Calu3 (cell line): ENCODE data around the gene PKIB. TPM values are rescaled to one million over a fixed set of nuclear protein-coding genes. Genes with fewer than 3 reads are reported as not detected.

ENCODE experiments used
- BruUV-seq: library from RNA; stranded (reverse); fragments of 400-500 nt; replicated peaks from 2 replicates; lab custom pipeline; 2021; lab: Mats Ljungman, UMichigan
- CTCF ChIA-PET: fragments of 300-600 bp; sonication (Branson Sonifier 250); formaldehyde crosslinking; loops from one replicate; lab custom pipeline; 2022; ENCODE audit warnings: antibody characterized with exemption; lab: Charles Lee
- DNase-seq: peaks from one replicate; pipeline ENCODE4 v3.0.0; 2022
- H3K27ac Mint-ChIP-seq: one replicate; pipeline ENCODE4 v1.8.0; 2022; ENCODE audit warnings: mixed read lengths; ENCODE audit not compliant: unreplicated experiment
- H3K27me3 Mint-ChIP-seq: one replicate; pipeline ENCODE4 v1.8.0; 2022; ENCODE audit warnings: mixed read lengths; ENCODE audit not compliant: unreplicated experiment
- H3K36me3 Mint-ChIP-seq: one replicate; pipeline ENCODE4 v1.8.0; 2022; ENCODE audit warnings: mild to moderate bottlenecking, moderate library complexity, mixed read lengths; ENCODE audit not compliant: insufficient read depth, unreplicated experiment
- H3K4me1 Mint-ChIP-seq: one replicate; pipeline ENCODE4 v1.8.0; 2022; ENCODE audit warnings: mild to moderate bottlenecking, low read depth, mixed read lengths; ENCODE audit not compliant: unreplicated experiment
- H3K4me3 Mint-ChIP-seq: one replicate; pipeline ENCODE4 v1.8.0; 2022; ENCODE audit warnings: mild to moderate bottlenecking, low read depth, moderate library complexity, mixed read lengths; ENCODE audit not compliant: unreplicated experiment
- H3K9me3 Mint-ChIP-seq: one replicate; pipeline ENCODE4 v1.8.0; 2022; ENCODE audit warnings: low read depth, mixed read lengths; ENCODE audit not compliant: unreplicated experiment
- intact Hi-C: fragments of 100-400 bp; cut with micrococcal nuclease; formaldehyde crosslinking; loops from one replicate; pipeline ENCODE4 v1.10.0; 2022; ENCODE audit not compliant: unreplicated experiment
- total RNA-seq: library from RNA; stranded (reverse); gene quantifications from 2 replicates; pipeline ENCODE4 v1.2.3, GENCODE V29; 2022
- TF ChIP-seq, protein P1 (sequence below): fragments of 200-600 bp; IDR thresholded peaks from one replicate; pipeline ENCODE4 v1.8.0; 2022; ENCODE audit warnings: antibody characterized with exemption; ENCODE audit not compliant: unreplicated experiment

Gene PKIB
- total RNA-seq, 1 experiment from 2014 or later: 17.2 TPM

DNA sequence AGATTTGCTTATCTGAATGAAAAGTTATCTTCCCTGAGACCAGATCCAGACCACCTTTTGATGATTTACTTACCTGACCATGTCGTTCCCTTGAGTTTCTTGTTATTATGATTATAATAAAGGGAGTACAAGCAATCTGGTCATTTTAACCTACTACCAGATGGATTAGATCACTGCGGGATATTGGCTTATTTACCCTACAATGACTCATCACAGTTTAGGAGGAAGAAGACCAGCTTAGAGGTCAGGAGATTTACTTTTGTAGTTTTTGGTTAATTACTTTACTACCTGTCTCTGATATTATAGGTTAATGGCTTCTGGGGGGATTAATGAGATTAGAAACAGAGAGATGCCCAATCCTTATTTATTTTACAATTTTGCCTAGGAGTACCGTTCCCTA lies 10.7 kb downstream of the PKIB start:
- TF ChIP-seq, protein P1, sequence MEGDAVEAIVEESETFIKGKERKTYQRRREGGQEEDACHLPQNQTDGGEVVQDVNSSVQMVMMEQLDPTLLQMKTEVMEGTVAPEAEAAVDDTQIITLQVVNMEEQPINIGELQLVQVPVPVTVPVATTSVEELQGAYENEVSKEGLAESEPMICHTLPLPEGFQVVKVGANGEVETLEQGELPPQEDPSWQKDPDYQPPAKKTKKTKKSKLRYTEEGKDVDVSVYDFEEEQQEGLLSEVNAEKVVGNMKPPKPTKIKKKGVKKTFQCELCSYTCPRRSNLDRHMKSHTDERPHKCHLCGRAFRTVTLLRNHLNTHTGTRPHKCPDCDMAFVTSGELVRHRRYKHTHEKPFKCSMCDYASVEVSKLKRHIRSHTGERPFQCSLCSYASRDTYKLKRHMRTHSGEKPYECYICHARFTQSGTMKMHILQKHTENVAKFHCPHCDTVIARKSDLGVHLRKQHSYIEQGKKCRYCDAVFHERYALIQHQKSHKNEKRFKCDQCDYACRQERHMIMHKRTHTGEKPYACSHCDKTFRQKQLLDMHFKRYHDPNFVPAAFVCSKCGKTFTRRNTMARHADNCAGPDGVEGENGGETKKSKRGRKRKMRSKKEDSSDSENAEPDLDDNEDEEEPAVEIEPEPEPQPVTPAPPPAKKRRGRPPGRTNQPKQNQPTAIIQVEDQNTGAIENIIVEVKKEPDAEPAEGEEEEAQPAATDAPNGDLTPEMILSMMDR: no peak
- Mint-ChIP-seq H3K4me3 (no peak overlapping the region), H3K36me3 (no peaks in the 10 kb centered on the region), H3K27ac (peak overlapping the region; percentile 24), H3K27me3 (no peaks in the 10 kb centered on the region), H3K4me1 (peaks cover 31% of the 10 kb centered on the region), H3K9me3 (peaks cover 3% of the 10 kb centered on the region)
- CTCF ChIA-PET: interaction anchor here (0.7 kb wide), 1 partner anchor 1674 kb away, joined by 3 read pairs; no protein-coding TSS in a partner anchor
- no peak for DNase-seq
- no TSS peak for BruUV-seq
- intact Hi-C loops: loop anchor here (1.0 kb wide), 2 partner anchors 11 to 75 kb away; partner anchors contain the start of gene PKIB

DNA sequence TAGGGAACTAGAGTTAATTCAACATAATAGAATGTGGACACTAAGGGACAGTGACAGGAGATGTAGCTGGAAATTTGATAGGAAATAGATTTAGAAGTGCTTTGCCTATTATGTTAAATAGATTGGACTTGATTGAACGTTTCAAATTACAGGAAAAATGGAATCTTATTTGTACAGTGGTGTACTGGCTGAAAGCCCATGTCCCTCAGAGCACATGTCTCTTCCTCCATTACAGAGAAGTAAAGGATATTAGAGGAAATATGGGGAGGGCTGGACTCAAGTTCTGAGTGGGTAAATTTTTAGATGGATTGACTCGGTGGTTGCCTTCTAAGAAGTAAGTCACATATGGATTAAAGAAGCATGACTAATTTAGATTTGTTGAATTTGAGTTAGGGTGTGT lies 11.4 kb downstream of the PKIB start:
- no peak overlapping the region for H3K4me3 Mint-ChIP-seq
- H3K27ac Mint-ChIP-seq: peak overlapping the region; percentile 24
- H3K4me1 Mint-ChIP-seq: peaks cover 31% of the 10 kb centered on the region
- no peaks in the 10 kb centered on the region for H3K9me3 Mint-ChIP-seq
- no peak for DNase-seq
- TF ChIP-seq, protein P1: no peak
- intact Hi-C loops: loop anchor here (1.0 kb wide), 2 partner anchors 11 to 75 kb away; partner anchors contain the start of gene PKIB
- BruUV-seq: no TSS peak
- H3K36me3 Mint-ChIP-seq: no peaks in the 10 kb centered on the region
- CTCF ChIA-PET: no interaction called here
- no peaks in the 10 kb centered on the region for H3K27me3 Mint-ChIP-seq

DNA sequence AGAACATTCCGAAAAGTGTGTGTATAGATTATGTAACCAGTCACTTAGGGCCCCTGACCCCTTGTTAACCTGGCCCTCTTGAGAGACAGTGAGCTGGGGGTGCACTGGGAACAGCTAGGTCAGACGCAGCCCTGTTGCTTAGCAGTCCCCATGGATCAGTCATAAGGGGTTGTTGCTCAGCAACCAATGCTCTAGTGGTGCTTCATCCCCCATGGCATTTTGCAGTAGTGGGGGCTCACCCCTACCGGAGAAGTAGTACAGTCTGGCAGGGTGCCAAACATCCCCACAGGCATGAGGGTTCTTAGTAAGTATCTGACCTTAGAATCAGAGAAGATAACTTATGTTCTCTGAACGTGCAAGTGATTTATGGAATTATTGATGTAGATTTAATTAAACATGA lies 12.3 kb downstream of the PKIB start:
- Mint-ChIP-seq H3K36me3 (no peaks in the 10 kb centered on the region), H3K9me3 (no peaks in the 10 kb centered on the region), H3K27ac (no peak overlapping the region), H3K4me3 (no peak overlapping the region), H3K4me1 (peaks cover 31% of the 10 kb centered on the region), H3K27me3 (no peaks in the 10 kb centered on the region)
- DNase-seq: no peak
- TF ChIP-seq, protein P1: no peak
- no TSS peak for BruUV-seq
- intact Hi-C loops: no loop called here
- CTCF ChIA-PET: interaction anchor here (1.0 kb wide), 1 partner anchor 12 kb away, joined by 4 read pairs; the partner anchor contains the start of gene PKIB

DNA sequence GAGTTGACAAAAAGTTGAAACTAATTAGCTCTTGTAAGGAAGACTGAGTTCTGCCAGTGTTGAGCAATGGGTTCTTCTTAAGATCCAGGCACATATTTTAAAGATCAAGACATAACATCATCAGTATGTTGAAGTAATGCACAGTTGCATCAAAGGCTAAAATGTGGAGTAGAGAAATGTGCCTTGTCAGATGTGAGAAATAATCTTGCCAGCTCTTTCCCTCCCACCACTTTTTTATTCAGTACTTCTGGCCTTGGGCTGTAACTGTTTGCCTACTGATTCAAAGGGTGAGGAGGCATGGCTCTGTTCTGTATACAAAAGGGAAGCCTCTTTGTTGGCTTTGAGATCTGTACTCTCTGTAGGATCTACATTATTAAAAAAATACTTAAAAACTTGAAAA lies 13.1 kb downstream of the PKIB start:
- no peaks in the 10 kb centered on the region for H3K36me3 Mint-ChIP-seq
- H3K9me3 Mint-ChIP-seq: no peaks in the 10 kb centered on the region
- H3K27me3 Mint-ChIP-seq: no peaks in the 10 kb centered on the region
- intact Hi-C loops: no loop called here
- H3K4me1 Mint-ChIP-seq: peaks cover 31% of the 10 kb centered on the region
- H3K4me3 Mint-ChIP-seq: no peak overlapping the region
- no TSS peak for BruUV-seq
- DNase-seq: no peak
- TF ChIP-seq, protein P1: no peak
- CTCF ChIA-PET: no interaction called here
- H3K27ac Mint-ChIP-seq: no peak overlapping the region
